GM21529 (cell line): Measurements from ENCODE around the gene SLC25A4.
"Not testable (repeated sequence)": the region's sequence is repeated elsewhere in the genome, so short reads cannot be mapped to it uniquely, and the experiment has no call there.

Source experiments
- ATAC-seq: cut with Tn5 transposase; IDR thresholded peaks from one replicate; pipeline ENCODE4 v1.9.1; 2021; ENCODE audit not compliant: unreplicated experiment

SLC25A4 gene

DNA sequence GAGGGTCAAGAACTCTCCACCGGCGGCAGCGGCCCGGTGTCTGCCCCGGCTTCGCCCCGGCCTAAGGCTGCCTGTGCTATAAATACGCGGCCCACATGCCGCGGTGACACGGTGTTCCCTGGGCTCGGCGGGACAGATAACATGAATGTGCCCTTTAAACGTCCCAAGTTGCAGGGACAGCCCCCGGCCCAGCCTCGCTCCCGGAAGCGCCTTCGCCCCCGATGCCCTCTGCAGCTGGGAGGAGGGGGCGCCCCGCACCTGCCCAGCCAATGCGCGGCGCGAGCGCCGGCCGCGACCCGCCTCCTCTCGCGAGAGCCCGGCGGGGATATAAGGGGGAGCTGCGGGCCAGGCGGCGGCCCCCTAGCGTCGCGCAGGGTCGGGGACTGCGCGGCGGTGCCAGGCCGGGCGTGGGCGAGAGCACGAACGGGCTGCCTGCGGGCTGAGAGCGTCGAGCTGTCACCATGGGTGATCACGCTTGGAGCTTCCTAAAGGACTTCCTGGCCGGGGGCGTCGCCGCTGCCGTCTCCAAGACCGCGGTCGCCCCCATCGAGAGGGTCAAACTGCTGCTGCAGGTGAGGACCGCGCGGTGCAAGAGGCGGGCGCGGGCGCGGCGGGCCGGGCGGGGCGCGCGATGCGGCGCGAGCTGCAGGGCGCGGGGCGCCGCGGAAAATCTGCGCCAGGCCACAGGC is at the start of gene SLC25A4:
SLC25A4 (plus strand) TSS at position 355 of the 689 bp plus-strand sequence; CDS start at position 462, 107 bp downstream.
- peak; percentile 94 for ATAC-seq

DNA sequence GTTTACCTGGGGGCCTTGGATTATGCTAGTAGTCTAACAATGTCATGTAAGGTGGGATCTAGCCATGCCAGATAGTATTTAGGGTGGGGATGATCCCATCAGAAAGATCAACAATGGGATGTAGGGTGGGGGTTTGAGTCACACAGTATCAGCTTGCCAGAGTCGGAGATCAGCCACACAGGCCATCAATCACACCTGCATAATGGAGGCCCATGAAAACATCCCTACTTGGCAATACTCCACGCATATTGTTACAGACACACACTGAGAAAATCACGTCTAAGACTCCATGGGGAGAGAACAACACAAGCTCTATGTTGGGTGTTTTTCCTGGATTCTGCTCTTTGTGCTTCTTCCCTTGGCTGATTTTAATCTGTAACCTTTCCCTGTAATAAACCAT is 49.5 kb upstream of the SLC25A4 start:
- no peak for ATAC-seq

DNA sequence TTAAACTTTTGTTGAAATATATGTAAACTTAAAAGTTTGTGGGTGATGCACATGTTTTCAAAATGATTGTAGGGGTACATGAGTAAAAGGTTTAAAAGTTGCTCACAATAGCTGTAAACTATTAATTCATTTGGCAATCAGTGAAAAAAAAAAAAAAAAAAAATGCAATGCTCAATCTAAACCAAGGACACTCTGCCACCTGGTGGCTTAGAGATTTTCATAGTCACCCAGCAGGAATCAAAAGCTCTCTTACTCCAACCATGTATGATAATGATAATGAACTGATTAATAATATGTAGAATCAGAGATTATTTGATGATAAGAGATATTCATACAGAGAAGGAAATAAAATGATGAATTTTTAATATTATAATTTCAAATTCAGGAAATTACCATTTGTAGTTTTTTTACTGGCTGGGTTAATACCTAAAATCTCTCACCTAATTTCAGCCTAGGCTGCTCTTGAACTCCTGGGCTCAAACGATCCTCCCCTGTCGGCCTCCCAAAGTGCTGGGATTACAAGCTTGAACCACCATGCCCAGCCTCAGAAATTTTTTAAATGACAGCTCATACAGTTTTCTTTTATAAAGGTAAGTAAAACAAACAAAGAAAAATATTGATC is 46.9 kb upstream of the SLC25A4 start:
- ATAC-seq: no peak

DNA sequence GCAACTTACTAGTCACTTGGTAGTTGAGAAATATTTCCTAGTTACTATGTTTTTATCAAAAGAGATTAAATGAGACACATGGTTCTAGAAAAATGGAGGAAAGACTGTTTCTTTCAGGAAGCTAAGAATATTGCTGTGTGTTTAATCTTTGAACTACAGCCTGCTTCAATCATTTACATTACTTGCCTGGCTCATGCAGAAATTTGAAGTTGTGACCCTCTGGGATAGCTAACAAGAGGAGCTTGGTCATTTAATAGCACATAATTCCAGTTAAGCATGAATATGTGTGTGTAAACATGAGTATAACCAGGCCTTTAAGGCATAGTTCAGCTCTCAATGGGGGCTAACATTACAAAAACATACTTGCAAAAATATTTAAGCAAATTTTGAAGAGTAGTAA is 44.6 kb upstream of the SLC25A4 start:
- ATAC-seq: no peak

DNA sequence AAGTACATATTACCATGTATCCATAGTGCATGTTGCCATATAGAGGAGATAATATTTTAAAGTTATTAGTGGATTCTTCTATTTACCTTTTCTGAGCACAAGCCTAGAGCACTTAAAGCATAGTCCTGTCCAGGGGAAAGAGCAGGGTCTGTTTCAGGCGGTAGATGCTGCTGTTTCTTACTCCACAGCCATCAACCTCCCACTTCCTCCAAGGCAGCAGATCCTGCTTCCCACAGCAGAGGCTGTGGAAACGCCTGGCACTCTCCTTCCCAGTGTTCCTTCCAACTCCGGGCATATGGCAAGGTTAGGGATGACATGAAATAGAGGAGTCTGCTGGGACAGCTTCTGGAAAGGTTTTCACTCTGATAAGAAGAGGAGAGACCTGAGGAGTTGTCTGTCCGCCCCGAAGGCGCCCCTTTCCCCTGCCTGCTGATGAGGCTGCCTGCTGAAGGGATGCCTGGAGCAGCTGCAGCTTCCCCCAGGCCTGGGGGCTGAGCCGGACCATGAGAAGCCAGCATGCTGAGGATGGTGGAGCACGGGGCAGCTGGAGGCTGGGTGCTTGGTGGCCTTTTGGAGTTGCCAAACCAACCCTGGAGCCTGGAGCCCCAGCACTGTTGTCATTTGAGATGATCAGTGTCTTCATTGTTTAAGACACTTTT is 43.9 kb upstream of the SLC25A4 start:
- no peak for ATAC-seq

DNA sequence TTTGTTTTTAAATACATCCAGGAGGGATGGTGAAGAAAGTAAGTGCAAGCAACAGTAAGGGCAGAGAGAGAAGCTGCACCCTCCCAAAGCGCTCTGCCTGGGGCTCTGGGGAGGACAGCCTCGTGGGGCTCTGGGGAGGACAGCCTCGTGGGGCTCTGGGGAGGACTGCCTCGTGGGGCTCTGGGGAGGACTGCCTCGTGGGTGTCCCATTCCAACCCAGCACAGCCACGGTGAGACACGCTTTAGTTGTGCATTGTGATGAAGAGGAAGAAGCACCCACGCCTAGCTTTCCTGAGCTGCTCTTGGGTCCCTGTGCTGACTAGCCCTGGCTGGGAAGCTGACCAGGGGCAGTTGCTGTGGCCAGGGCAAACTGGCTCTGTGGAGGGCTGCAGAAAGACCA is 43.1 kb upstream of the SLC25A4 start:
- ATAC-seq: no peak

DNA sequence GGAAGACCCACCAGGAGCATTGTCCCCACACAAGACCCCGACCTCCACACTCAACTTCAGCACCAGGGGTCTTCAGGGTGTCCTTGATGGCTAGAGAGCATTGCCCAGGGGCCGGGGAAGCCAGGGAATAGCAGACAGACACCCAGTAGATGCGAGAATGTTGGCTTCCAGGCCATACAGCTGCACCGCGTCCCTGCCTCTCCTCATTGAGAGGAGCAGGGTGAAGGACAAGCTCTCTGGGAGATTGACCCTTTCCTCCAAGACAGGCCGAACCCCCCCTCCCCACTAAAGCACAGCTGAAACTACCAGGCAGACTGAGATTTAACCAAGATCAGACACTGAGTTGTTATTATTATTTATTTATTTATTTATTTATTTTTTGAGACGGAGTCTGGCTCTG is 42.6 kb upstream of the SLC25A4 start:
- no peak for ATAC-seq

DNA sequence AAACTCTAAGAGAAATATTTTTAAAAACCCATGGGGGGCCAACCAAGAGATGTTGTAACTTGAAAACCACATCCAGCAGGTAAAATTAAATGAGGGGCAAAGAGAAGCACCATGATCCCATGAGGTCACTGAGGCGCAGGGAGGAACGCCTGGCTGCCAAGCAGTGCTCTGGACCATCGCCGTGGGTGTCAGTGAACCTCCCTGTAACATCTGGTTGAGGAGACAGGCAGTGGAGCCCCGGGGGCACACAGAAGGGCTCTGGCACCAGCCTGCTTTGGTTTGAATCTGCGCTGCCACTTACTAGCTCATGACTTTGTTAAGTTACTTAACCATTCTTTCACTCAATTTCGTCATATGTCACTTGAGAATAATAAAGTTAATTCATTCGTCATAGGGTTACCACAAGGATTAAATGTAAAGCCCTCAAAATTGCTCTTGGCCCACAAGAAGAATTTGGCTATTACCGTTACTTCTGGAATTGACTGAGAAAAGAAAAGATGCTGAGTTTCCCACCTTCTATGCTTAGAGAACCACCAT is 41.6 kb upstream of the SLC25A4 start:
- no peak for ATAC-seq

DNA sequence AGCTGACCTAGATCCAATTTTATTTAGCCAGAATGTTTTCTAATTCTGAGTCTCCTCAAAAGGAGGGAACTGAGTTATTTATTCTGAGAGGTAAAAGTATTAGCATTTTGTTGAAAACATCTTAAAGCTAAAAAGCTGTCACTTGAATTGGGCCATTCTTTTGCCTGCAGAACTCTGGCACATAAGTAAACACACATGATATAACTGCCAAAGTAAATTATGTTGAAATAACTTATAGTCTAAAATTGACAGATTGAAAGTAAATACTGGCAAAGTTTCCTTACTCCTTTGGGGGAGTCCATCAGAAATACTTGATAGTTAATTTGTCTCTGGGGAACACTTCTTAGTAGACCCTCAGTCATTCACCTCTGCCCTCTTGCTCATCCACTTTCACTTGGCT is 38.3 kb upstream of the SLC25A4 start:
- ATAC-seq: no peak

DNA sequence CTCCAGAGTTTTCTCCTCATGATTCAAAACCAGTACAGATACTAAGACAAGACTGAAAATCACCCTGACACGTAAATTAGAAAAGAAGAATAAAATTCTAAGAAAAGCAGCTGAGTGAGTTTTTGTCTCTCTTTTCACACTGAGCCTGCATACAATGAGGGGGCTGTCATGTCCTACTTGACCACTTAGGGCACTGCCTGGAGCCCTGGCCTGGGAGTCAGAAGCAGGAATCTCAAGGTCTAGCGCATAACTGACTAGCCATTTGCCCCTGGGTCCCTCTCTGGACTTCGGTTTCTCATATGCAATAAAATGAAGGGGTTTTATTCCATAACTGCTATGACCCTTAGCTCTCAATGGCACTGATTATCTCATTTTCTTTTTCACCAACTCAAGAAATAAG is 36.7 kb upstream of the SLC25A4 start:
- no peak for ATAC-seq

DNA sequence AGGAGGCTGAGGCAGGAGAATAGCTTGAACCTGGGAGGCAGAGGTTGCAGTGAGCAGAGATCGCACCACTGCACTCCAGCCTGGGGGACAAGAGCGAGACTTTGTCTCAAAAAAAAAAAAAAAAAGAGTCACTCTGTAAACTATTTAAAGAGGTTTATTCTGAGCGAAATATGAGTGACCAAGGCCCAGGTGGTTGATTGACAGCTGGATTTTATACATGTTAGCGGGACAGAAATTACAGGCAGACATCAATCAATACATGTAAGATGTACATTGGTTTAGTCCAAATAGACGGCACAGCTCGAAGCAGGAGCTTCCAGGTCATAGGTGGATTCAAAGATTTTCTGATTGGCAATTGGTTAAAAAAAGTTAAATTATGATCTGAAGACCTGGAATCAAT is 35.5 kb upstream of the SLC25A4 start:
- ATAC-seq: not testable (repeated sequence)

DNA sequence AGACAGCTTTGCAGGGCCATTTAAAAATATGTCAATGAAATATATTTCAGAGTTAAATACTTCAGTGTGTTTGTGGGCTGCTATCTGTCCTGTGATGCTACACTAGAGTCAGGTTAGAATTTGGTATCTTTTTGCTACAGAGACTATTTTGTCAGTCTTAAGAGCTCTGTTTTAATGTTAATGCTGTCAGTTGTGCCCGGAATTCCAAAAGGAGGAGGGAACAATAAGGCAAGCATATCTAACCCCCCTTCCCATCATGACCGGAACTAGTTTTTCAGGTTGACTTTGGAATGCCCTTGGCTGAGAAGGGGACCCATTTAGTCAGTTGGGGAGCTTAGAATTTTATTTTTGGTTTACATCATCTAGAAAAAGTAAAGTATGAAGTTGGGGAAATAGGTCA is 34.9 kb upstream of the SLC25A4 start:
- ATAC-seq: no peak

DNA sequence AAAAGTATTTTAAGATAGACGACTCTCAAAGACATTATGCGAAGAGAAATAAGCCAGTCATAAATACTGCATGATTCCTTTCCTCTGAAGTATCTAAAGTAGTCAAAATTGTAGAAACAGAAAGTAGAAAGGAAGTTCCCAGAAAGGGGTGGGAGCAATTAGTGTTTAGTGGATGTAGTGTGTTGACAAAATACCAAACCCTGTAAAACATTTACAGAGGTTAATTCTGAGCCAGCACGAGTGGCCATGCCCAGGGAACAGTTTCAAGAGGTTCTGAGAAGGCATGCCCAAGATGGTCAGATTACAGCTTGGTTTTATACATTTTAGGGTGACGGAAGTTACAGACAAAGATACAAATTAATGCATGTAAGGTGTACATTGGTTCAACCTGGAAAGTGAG is 34.4 kb upstream of the SLC25A4 start:
- no peak for ATAC-seq

DNA sequence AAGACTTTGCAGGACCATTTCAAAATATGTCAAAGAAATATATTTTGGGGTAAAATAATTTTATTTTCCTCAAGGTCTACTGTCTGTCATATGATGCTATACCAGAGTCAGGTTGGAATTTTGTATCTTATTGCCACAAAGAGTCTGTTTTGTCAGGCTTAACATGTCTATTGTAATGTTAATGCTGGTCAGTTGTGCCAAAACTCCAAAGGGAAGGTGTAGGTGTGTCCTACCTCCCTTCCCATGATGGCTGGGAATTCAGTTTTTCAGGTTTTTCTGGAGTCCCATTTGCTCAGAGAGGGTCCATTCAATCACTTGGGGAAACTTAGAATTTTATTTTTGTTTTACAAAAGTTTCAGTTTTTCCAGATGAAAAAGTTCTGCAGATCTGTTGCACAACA is 33.3 kb upstream of the SLC25A4 start:
- ATAC-seq: no peak

DNA sequence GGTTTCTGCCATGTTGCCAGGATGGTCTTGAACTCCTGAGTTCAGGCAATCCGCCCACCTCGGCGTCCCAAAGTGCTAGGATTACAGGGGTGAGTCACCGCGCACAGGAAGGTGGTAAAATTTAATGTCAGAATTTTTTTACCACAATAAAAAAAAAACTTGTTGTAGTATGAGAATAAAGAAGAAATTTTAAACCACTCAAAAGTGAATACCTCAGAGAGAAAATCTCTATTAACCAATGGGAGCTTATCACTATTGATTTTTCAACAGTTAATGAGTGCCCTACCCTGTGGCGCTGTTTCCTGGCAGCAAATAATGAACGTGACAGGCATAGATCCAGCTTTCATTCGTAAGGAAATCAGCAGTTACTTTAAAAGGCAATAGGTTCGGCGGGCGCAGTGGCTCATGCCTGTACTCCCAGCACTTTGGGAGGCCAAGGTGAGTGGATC is 32.7 kb upstream of the SLC25A4 start:
- no peak for ATAC-seq

DNA sequence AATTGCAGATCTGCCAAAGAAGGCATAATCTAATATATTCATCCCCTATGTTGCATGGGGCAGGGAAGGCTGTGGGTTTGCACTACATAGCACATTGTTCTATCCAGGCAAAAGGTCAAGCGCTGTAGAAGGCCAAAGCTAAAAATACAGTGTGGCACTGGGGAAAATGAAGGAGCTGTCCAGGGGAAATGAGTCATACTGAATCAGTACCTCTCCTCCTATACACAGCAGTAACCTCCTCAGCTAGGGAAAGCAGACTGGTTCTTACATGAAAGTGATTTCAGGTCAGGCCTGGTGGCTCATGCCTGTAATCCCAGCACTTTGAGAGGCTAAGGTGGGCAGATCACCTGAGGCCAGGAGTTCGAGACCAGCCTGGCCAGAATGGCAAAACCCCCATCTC is 31.0 kb upstream of the SLC25A4 start:
- no peak for ATAC-seq

DNA sequence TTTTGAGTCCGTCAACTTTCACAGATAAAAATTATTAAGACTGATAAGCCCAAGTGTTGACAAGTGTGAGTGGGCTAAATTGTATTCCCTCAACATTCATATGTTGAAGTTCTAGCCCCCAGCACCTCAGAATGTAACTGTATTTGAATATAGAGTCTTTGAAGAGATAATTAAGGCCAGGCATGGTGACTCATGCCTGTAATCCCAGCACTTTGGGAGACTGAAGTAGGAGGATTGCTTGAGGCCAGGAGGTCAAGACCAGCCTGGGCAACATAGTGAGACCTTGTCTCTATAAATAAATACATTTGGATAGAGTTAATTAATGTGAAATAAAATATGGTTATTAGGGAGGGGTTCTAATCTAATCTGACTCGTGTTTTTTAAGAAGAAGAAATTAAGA is 29.7 kb upstream of the SLC25A4 start:
- ATAC-seq: no peak

DNA sequence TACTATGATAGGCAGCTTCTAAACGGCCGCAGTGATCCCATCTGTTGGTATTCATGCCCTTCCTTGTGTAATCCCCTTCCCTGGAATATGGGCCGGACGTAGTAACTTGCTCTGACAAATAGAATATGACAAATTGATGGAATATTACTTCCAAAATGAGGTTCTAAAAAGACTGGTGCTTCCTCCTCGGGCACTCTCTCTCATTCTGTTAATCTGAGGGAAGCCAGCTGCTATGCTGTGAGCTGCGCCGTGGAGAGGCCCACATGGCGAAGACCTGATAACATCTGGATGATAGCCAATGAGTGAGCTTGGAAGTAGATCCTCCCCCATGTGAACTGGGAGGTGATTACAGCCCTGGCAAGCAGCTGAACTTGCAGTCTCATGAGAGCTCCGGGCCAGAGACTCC is 27.2 kb upstream of the SLC25A4 start:
- no peak for ATAC-seq

DNA sequence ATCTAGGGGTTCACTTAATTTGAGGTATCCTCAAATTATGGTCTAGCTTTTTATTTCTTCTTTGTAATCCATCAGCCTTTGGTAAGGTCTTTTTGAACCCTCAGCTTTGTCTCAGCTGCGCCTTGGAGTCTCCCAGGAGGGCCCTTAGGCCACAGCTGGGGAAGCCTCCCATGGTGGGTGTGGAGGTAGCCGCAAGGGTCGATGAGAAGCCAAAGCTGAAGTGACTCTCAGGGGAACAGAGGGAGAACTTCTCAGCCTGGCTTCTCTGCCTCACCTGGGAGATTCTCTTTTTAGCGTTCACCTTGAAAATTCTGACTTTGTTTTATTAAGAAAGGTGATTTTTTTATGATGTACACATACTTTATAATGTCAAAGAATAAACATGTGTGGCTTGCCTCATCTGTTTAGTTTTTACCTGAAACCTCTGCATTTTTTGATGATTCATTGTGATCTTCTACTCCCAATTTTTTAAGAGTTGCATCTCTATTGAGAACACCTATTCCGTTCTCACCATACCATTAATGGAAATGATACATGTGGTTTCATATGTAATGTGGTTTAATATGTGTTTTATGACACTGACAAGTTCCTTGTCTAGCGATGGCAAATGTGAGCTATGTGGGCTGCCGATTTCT is 25.6 kb upstream of the SLC25A4 start:
- ATAC-seq: no peak

DNA sequence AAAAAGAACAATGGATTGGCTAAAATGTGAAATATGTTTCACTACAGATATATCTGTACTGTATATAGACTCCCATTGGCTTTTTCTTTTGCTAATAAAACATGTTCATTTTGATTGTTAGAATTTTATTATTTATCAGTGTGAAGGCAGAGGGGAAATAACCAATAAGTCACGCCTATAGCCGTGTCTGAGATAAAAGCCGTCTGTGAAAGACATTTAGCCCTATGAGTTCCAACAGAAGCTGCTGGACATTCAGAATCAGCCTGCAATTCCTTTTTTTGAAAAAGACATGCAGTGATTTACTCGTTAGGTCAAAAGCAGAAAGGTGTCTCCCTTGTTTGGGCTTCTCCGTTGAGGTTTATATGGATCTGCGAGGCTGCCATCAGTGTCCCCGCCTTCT is 24.2 kb upstream of the SLC25A4 start:
- ATAC-seq: no peak

DNA sequence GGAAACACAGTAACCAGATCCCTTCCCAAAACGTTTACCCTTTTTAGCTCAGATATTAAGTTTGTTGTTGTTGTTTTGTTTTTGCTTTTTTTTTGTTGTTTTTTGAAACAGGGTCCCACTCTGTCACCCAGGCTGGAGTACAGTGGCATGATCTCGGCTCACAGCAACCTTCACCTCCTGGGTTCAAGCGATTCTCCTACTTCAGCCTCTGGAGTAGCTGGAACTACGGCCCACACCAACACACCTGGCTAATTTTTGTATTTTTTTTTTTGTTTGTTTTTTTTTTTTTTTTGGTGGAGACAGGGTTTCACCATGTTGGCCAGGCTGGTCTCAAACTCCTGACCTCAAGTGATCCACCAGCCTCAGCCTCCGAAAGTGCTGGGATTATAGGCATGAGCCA is 23.6 kb upstream of the SLC25A4 start:
- ATAC-seq: not testable (repeated sequence)
